Endodermal cell (in vitro differentiated cells): ENCODE results near the gene ZBTB26. TPM values are rescaled to one million over a fixed set of nuclear protein-coding genes. Genes with fewer than 3 reads are reported as not detected.

Experiments used
- DNase-seq: peaks from one replicate; pipeline ENCODE4 v3.0.0-alpha.2; 2017
- H3K27ac ChIP-seq: 2 replicates; pipeline ENCODE4 v1.5.1; 2013; ENCODE audit warnings: mild to moderate bottlenecking, low read depth, low read length, moderate library complexity
- H3K27me3 ChIP-seq: 2 replicates; pipeline ENCODE4 v1.6.1; 2013; ENCODE audit warnings: mild to moderate bottlenecking, low read length, moderate library complexity; ENCODE audit not compliant: insufficient read depth, control insufficient read depth, poor library complexity, severe bottlenecking
- H3K36me3 ChIP-seq: 2 replicates; pipeline ENCODE4 v1.7.0; 2013; ENCODE audit warnings: mild to moderate bottlenecking, low read length, moderate library complexity; ENCODE audit not compliant: control insufficient read depth, insufficient read depth
- H3K4me1 ChIP-seq: one replicate; pipeline ENCODE4 v1.7.0; 2013; ENCODE audit warnings: low read length; ENCODE audit not compliant: control insufficient read depth, insufficient read depth
- H3K4me3 ChIP-seq: 2 replicates; pipeline ENCODE4 v1.5.1; 2013; ENCODE audit warnings: mild to moderate bottlenecking, low read length, moderate library complexity
- H3K9ac ChIP-seq: 2 replicates; pipeline ENCODE4 v1.6.1; 2013; ENCODE audit warnings: mild to moderate bottlenecking, low read length, moderate library complexity; ENCODE audit not compliant: poor library complexity, severe bottlenecking; ENCODE audit errors: extremely low read depth
- H3K9me3 ChIP-seq: 2 replicates; pipeline ENCODE4 v1.6.1; 2013; ENCODE audit warnings: mild to moderate bottlenecking, low read length, moderate library complexity; ENCODE audit not compliant: control insufficient read depth
- H3K27ac Mint-ChIP-seq: 2 replicates; pipeline ENCODE4 v1.8.0; 2020; ENCODE audit warnings: mixed read lengths
- H3K27me3 Mint-ChIP-seq: 2 replicates; pipeline ENCODE4 v1.8.0; 2021; ENCODE audit warnings: mild to moderate bottlenecking, mixed read lengths; ENCODE audit not compliant: insufficient read depth
- H3K36me3 Mint-ChIP-seq: 2 replicates; pipeline ENCODE4 v1.8.0; 2020; ENCODE audit warnings: low read depth, mixed read lengths
- H3K4me1 Mint-ChIP-seq: 2 replicates; pipeline ENCODE4 v1.8.0; 2020; ENCODE audit warnings: mixed read lengths
- H3K4me3 Mint-ChIP-seq: 2 replicates; pipeline ENCODE4 v1.8.0; 2020; ENCODE audit warnings: mild to moderate bottlenecking, moderate library complexity, mixed read lengths
- H3K9me3 Mint-ChIP-seq: 2 replicates; pipeline ENCODE4 v1.8.0; 2020; ENCODE audit warnings: mild to moderate bottlenecking, mixed read lengths
- CTCF ChIP-seq: fragments of 200-600 bp; sonication (generic); conservative IDR thresholded peaks from 2 replicates; pipeline ENCODE4 v1.5.0; 2021; ENCODE audit warnings: antibody characterized with exemption, mild to moderate bottlenecking
- WGBS, 2 experiments: methylation state at CpG; one replicate each; pipeline versions ENCODE4 v1.1.5 to v1.1.7; 2013; ENCODE audit warnings: missing lambda C conversion rate in 2 of 2, mixed read lengths in 1 of 2; ENCODE audit not compliant: insufficient coverage in 1 of 2, insufficient read length in 1 of 2; 5-methylcytosine and 5-hydroxymethylcytosine counted together
- total RNA-seq, 2 donors: library from RNA; stranded (reverse); fragmentation: NEBNext Ultra II Directional in 1 of 2; extraction: Animal tissue kit (Norgen Biotek cat#: 25700) in 1 of 2; gene quantifications; 2 replicates in 1 of 2; 3 replicates in 1 of 2; pipeline ENCODE4 v1.2.1, GENCODE V29; 2021

The ZBTB26 gene
- total RNA-seq, 2 donors from 2014 or later: 9.8 to 11.6 TPM

GRCh38 chr9:122939601-122940000 lies 8.3 kb upstream of the ZBTB26 start:
- H3K27ac Mint-ChIP-seq: no peak overlapping the region
- H3K4me3 ChIP-seq: no peak overlapping the region
- H3K27ac ChIP-seq: no peak overlapping the region
- DNase-seq: no peak
- peaks cover 12% of the 10 kb centered on the region for H3K4me1 Mint-ChIP-seq
- WGBS, 2 experiments: 95 to 100% methylated on average over 1 to 3 of the region's 4 CpGs
- H3K4me1 ChIP-seq: no peaks in the 10 kb centered on the region
- no peak overlapping the region for H3K4me3 Mint-ChIP-seq
- H3K27me3 Mint-ChIP-seq: no peaks in the 10 kb centered on the region
- peaks cover 33% of the 10 kb centered on the region for H3K36me3 Mint-ChIP-seq
- H3K9me3 ChIP-seq: no peaks in the 10 kb centered on the region
- H3K9ac ChIP-seq: no peak overlapping the region
- TF ChIP-seq CTCF: no peak
- H3K9me3 Mint-ChIP-seq: no peaks in the 10 kb centered on the region
- no peaks in the 10 kb centered on the region for H3K27me3 ChIP-seq
- H3K36me3 ChIP-seq: peaks cover 32% of the 10 kb centered on the region

GRCh38 chr9:122936883-122937282 lies 5.6 kb upstream of the ZBTB26 start:
- TF ChIP-seq CTCF: no peak
- no peaks in the 10 kb centered on the region for H3K27me3 Mint-ChIP-seq
- H3K4me3 Mint-ChIP-seq: no peak overlapping the region
- no peak overlapping the region for H3K27ac Mint-ChIP-seq
- no peak for DNase-seq
- WGBS, 2 experiments: 82% methylated on average over 1 of the region's 1 CpG; no CpG with 5 or more reads in 1 of the 2 experiments
- H3K4me1 ChIP-seq: no peaks in the 10 kb centered on the region
- no peaks in the 10 kb centered on the region for H3K9me3 ChIP-seq
- peaks cover 16% of the 10 kb centered on the region for H3K4me1 Mint-ChIP-seq
- no peaks in the 10 kb centered on the region for H3K27me3 ChIP-seq
- H3K9ac ChIP-seq: no peak overlapping the region
- H3K36me3 Mint-ChIP-seq: peaks cover 24% of the 10 kb centered on the region
- no peak overlapping the region for H3K4me3 ChIP-seq
- H3K36me3 ChIP-seq: peaks cover 29% of the 10 kb centered on the region
- H3K9me3 Mint-ChIP-seq: no peaks in the 10 kb centered on the region
- H3K27ac ChIP-seq: no peak overlapping the region

- H3K4me1 Mint-ChIP-seq: peaks cover 13% of the 10 kb centered on the region
These were observed 5.2 kb upstream of the ZBTB26 start for GRCh38 chr9:122936464-122936863.

More at GRCh38 chr9:122936464-122936863, 5.2 kb upstream of the ZBTB26 start:
- Histone ChIP-seq H3K36me3 (peaks cover 29% of the 10 kb centered on the region), H3K27me3 (no peaks in the 10 kb centered on the region), H3K27ac (no peak overlapping the region), H3K9ac (no peak overlapping the region), H3K4me3 (no peak overlapping the region), H3K4me1 (no peaks in the 10 kb centered on the region), H3K9me3 (no peaks in the 10 kb centered on the region)
- Mint-ChIP-seq H3K27me3 (no peaks in the 10 kb centered on the region), H3K9me3 (no peaks in the 10 kb centered on the region), H3K36me3 (peaks cover 24% of the 10 kb centered on the region), H3K4me3 (no peak overlapping the region), H3K27ac (no peak overlapping the region)
- 88 to 96% methylated on average over 5 of the region's 5 CpGs for WGBS, 2 experiments
- no peak for TF ChIP-seq CTCF
- no peak for DNase-seq
